GM23338 (cell line): ENCODE measurements around the gene RPTOR. TPM values are rescaled to one million over a fixed set of nuclear protein-coding genes. Genes with fewer than 3 reads are reported as not detected.

Experiments
- ATAC-seq: fragments of 200-7000 bp; cut with Tn5 transposase; 3 replicates; pipeline ENCODE4 v1.9.1; 2020
- DNase-seq: peaks from one replicate; pipeline ENCODE4 v3.0.0-alpha.2; 2015; ENCODE audit warnings: low spot score
- H2AFZ ChIP-seq: fragments of 200-600 bp; sonication (generic); 2 replicates; pipeline ENCODE4 v1.8.0; 2016; ENCODE audit warnings: antibody characterized with exemption, mild to moderate bottlenecking, moderate library complexity
- H3F3A ChIP-seq: fragments of 200-600 bp; sonication (generic); replicated peaks from 2 replicates; pipeline ENCODE4 v1.8.0; 2017; ENCODE audit warnings: antibody characterized with exemption, mixed run types, low read depth
- H3K27ac ChIP-seq: fragments of 200-600 bp; sonication (generic); 2 replicates; pipeline ENCODE4 v1.6.1; 2016; ENCODE audit warnings: low read depth
- H3K27me3 ChIP-seq: fragments of 200-600 bp; sonication (generic); 2 replicates; pipeline ENCODE4 v1.8.0; 2016; ENCODE audit warnings: mild to moderate bottlenecking, mixed run types, moderate library complexity; ENCODE audit not compliant: insufficient read depth
- H3K36me3 ChIP-seq: fragments of 200-600 bp; sonication (generic); 2 replicates; pipeline ENCODE4 v1.8.0; 2016; ENCODE audit warnings: mild to moderate bottlenecking; ENCODE audit not compliant: insufficient read depth
- H3K4me1 ChIP-seq: fragments of 200-600 bp; sonication (generic); 2 replicates; pipeline ENCODE4 v1.8.0; 2016; ENCODE audit warnings: mild to moderate bottlenecking, moderate library complexity; ENCODE audit not compliant: insufficient read depth
- H3K4me2 ChIP-seq: fragments of 200-600 bp; sonication (generic); 2 replicates; pipeline ENCODE4 v1.7.1; 2017; ENCODE audit warnings: mixed run types
- H3K4me3 ChIP-seq: fragments of 200-600 bp; sonication (generic); 2 replicates; pipeline ENCODE4 v1.6.1; 2016; ENCODE audit warnings: mixed run types
- H3K79me2 ChIP-seq: fragments of 200-600 bp; sonication (generic); replicated peaks from 2 replicates; pipeline ENCODE4 v1.8.0; 2017; ENCODE audit warnings: mild to moderate bottlenecking; ENCODE audit not compliant: insufficient read depth
- H3K9me2 ChIP-seq: fragments of 200-600 bp; sonication (generic); 2 replicates; pipeline ENCODE4 v1.8.0; 2017; ENCODE audit not compliant: insufficient read depth
- H4K20me1 ChIP-seq: fragments of 200-600 bp; sonication (generic); replicated peaks from 2 replicates; pipeline ENCODE4 v1.8.0; 2017; ENCODE audit warnings: mild to moderate bottlenecking; ENCODE audit not compliant: insufficient read depth
- H3K27ac Mint-ChIP-seq: 2 replicates; pipeline ENCODE4 v1.8.0; 2020; ENCODE audit warnings: inconsistent platforms, mild to moderate bottlenecking, moderate library complexity, mixed read lengths
- H3K27me3 Mint-ChIP-seq: 3 replicates; pipeline ENCODE4 v1.8.0; 2022; ENCODE audit warnings: low read depth, mild to moderate bottlenecking, moderate library complexity, mixed read lengths, inconsistent platforms; ENCODE audit not compliant: insufficient read depth, poor library complexity
- H3K36me3 Mint-ChIP-seq: 3 replicates; pipeline ENCODE4 v1.8.0; 2021; ENCODE audit warnings: low read depth, mild to moderate bottlenecking, inconsistent platforms, moderate library complexity, mixed read lengths
- H3K4me1 Mint-ChIP-seq: 3 replicates; pipeline ENCODE4 v1.8.0; 2020; ENCODE audit warnings: mild to moderate bottlenecking, inconsistent platforms, mixed read lengths
- H3K4me3 Mint-ChIP-seq: 3 replicates; pipeline ENCODE4 v1.8.0; 2021; ENCODE audit warnings: moderate library complexity, mild to moderate bottlenecking, inconsistent platforms, mixed read lengths
- H3K9me3 Mint-ChIP-seq: 3 replicates; pipeline ENCODE4 v1.8.0; 2020; ENCODE audit warnings: moderate library complexity, mild to moderate bottlenecking, inconsistent platforms, mixed read lengths
- CREB1 ChIP-seq: fragments of 250-450 bp; sonication (Bioruptor Pico); IDR thresholded peaks from 2 replicates; pipeline ENCODE4 v1.5.0; 2020; ENCODE audit warnings: low read depth, mild to moderate bottlenecking, moderate library complexity
- EZH2 ChIP-seq: fragments of 200-600 bp; sonication (generic); IDR thresholded peaks from one replicate; pipeline ENCODE4 v1.8.0; 2017; ENCODE audit warnings: antibody characterized with exemption, mild to moderate bottlenecking, low read depth; ENCODE audit not compliant: unreplicated experiment
- EZH2phosphoT487 ChIP-seq: fragments of 200-600 bp; sonication (generic); IDR thresholded peaks from one replicate; pipeline ENCODE4 v1.8.1; 2018; ENCODE audit warnings: antibody characterized with exemption; ENCODE audit not compliant: unreplicated experiment
- JUNB ChIP-seq: IDR thresholded peaks from one replicate; pipeline ENCODE4 v1.6.1; 2016; ENCODE audit warnings: antibody characterized with exemption; ENCODE audit not compliant: unreplicated experiment
- NANOG ChIP-seq: IDR thresholded peaks from 2 replicates; pipeline ENCODE4 v1.6.1; 2016; ENCODE audit warnings: antibody characterized with exemption, borderline replicate concordance
- POLR2AphosphoS5 ChIP-seq: IDR thresholded peaks from 2 replicates; pipeline ENCODE4 v1.6.1; 2016; ENCODE audit warnings: antibody characterized with exemption, low read depth
- REST ChIP-seq: IDR thresholded peaks from one replicate; pipeline ENCODE4 v1.6.1; 2018; ENCODE audit warnings: antibody characterized with exemption; ENCODE audit not compliant: unreplicated experiment
- STAT1 ChIP-seq: IDR thresholded peaks from one replicate; pipeline ENCODE4 v1.6.1; 2016; ENCODE audit warnings: antibody characterized with exemption; ENCODE audit not compliant: unreplicated experiment
- ZNF114 ChIP-seq: fragments of 250-450 bp; sonication (Bioruptor Pico); IDR thresholded peaks from 2 replicates; pipeline ENCODE4 v1.5.0; 2020; ENCODE audit warnings: mild to moderate bottlenecking, moderate library complexity
- ZNF331 ChIP-seq: fragments of 250-450 bp; sonication (Bioruptor Pico); IDR thresholded peaks from 2 replicates; pipeline ENCODE4 v1.5.0; 2020; ENCODE audit warnings: low read depth, mild to moderate bottlenecking, moderate library complexity
- polyA plus RNA-seq: library from polyadenylated mRNA; unstranded; fragments of >200 nt; fragmentation: Nextera tagmentation; extraction: Ambion mirVana; gene quantifications from 2 replicates; pipeline ENCODE4 v1.2.1, GENCODE V29; 2016
- total RNA-seq: library from RNA; depleted of rRNA; stranded (reverse); fragments of >200 nt; shearing (Covaris generic); gene quantifications from 2 replicates; pipeline ENCODE4 v1.2.3, GENCODE V29; 2014
- TF ChIP-seq, protein P1 (sequence below), 2 experiments: fragments of 200-600 bp in 1 of 2; sonication (generic) in 1 of 2; conservative IDR thresholded peaks; 2 replicates each; pipeline versions ENCODE4 v1.5.1 to v1.6.1; 2016 to 2017; ENCODE audit warnings: antibody characterized with exemption in 2 of 2, low read depth in 2 of 2, mild to moderate bottlenecking in 2 of 2, moderate library complexity in 1 of 2
- TF ChIP-seq, protein P2 (sequence below): IDR thresholded peaks from 2 replicates; pipeline ENCODE4 v1.6.1; 2016; ENCODE audit warnings: antibody characterized with exemption

RPTOR gene
- total and polyA plus RNA-seq, 2 experiments from 2014 or later: 9.5 to 38.0 TPM

- TF ChIP-seq, protein P1, sequence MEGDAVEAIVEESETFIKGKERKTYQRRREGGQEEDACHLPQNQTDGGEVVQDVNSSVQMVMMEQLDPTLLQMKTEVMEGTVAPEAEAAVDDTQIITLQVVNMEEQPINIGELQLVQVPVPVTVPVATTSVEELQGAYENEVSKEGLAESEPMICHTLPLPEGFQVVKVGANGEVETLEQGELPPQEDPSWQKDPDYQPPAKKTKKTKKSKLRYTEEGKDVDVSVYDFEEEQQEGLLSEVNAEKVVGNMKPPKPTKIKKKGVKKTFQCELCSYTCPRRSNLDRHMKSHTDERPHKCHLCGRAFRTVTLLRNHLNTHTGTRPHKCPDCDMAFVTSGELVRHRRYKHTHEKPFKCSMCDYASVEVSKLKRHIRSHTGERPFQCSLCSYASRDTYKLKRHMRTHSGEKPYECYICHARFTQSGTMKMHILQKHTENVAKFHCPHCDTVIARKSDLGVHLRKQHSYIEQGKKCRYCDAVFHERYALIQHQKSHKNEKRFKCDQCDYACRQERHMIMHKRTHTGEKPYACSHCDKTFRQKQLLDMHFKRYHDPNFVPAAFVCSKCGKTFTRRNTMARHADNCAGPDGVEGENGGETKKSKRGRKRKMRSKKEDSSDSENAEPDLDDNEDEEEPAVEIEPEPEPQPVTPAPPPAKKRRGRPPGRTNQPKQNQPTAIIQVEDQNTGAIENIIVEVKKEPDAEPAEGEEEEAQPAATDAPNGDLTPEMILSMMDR (conservative IDR thresholded peaks at IDR 0.05; ENCODE audit: low read depth in 2 of 2): no peak
- TF ChIP-seq STAT1 (no peak), ZNF331 (CRISPR knock-in tag) (no peak), POLR2AphosphoS5 (no peak)
- TF ChIP-seq, protein P2, sequence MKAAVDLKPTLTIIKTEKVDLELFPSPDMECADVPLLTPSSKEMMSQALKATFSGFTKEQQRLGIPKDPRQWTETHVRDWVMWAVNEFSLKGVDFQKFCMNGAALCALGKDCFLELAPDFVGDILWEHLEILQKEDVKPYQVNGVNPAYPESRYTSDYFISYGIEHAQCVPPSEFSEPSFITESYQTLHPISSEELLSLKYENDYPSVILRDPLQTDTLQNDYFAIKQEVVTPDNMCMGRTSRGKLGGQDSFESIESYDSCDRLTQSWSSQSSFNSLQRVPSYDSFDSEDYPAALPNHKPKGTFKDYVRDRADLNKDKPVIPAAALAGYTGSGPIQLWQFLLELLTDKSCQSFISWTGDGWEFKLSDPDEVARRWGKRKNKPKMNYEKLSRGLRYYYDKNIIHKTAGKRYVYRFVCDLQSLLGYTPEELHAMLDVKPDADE: no peak
Measured at GRCh38 chr17:80938556-80938955, 393.9 kb downstream of the RPTOR start (continued).

DNA sequence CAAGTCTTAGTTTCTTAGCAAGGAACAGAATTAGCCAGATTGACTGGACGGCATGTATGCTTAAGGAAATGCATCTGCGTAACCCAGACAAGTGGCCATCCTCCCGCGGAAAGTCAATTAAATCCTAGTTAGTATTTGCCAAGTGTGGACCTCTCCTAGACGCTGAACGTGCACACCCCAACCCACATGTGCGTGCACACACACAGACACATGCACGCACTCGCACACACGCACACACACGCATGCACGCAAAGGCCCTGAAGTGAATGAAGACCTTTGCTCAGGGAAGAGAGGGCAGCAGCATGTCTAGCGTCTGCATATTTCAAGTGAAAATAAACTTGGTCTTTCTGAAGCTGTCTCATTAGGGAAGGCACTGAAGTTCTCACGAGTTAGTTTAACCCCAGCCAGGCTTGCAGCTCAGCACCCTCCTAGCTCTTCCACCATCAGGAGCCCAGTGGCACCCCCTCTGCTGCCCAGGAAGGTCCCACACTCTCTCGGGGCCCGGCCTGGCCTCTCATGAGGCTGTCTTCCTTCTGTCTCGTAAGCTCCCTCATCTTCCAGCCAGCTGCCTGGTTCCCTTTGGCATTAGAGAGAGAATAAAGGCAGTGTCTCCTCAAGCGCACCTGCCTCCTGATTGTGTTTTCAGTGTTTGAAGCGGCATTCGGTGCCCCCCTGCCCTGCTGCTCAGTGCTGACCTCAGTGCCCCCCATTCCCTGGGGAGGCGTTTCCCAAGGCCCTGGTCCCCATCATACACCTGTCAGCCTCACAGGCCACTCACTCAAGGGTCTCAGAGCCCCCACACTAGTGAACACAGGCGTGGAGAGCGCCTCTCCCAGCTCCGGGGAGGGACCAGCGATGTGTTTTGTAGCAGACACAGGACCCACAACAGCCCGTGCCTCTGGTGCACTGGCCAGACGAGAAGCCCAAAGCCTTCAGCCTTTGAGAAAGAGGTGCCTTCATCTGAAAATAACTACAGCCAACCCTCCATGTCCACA lies 394.8 kb downstream of the RPTOR start:
- Histone ChIP-seq H3K4me1 (no peaks in the 10 kb centered on the region), H3K27me3 (no peaks in the 10 kb centered on the region), H4K20me1 (peaks cover 5% of the 10 kb centered on the region; the same call in 1 of the 2 replicates), H3K9me2 (no peaks in the 10 kb centered on the region), H3K4me2 (no peak overlapping the region), H3K4me3 (no peak overlapping the region), H3K36me3 (no peaks in the 10 kb centered on the region), H3F3A (no peaks in the 10 kb centered on the region), H3K79me2 (no peaks in the 10 kb centered on the region), H2AFZ (no peak overlapping the region), H3K27ac (no peak overlapping the region)
- H3K27me3 Mint-ChIP-seq: peaks cover 12% of the 10 kb centered on the region
- no peak overlapping the region for H3K4me3 Mint-ChIP-seq
- DNase-seq: no peak
- no peaks in the 10 kb centered on the region for H3K36me3 Mint-ChIP-seq
- H3K9me3 Mint-ChIP-seq: no peaks in the 10 kb centered on the region; the same call in 2 of the 3 replicates
- H3K27ac Mint-ChIP-seq: no peak overlapping the region
- H3K4me1 Mint-ChIP-seq: peaks cover 16% of the 10 kb centered on the region
- ATAC-seq: no peak
- TF ChIP-seq POLR2AphosphoS5 (no peak), EZH2 (no peak), NANOG (no peak), STAT1 (no peak), ZNF114 (no peak), ZNF331 (CRISPR knock-in tag) (no peak), EZH2phosphoT487 (no peak), REST (no peak), CREB1 (no peak), JUNB (no peak)
- TF ChIP-seq, protein P2: no peak
- TF ChIP-seq, protein P1 (conservative IDR thresholded peaks at IDR 0.05; ENCODE audit: low read depth in 2 of 2): no peak
